GDM1 (cell line): Measurements from ENCODE around the gene NKD1.

Experiments
- DNase-seq: peaks from one replicate; lab custom pipeline; 2025; lab: John Stamatoyannopoulos, UW

Gene NKD1

DNA sequence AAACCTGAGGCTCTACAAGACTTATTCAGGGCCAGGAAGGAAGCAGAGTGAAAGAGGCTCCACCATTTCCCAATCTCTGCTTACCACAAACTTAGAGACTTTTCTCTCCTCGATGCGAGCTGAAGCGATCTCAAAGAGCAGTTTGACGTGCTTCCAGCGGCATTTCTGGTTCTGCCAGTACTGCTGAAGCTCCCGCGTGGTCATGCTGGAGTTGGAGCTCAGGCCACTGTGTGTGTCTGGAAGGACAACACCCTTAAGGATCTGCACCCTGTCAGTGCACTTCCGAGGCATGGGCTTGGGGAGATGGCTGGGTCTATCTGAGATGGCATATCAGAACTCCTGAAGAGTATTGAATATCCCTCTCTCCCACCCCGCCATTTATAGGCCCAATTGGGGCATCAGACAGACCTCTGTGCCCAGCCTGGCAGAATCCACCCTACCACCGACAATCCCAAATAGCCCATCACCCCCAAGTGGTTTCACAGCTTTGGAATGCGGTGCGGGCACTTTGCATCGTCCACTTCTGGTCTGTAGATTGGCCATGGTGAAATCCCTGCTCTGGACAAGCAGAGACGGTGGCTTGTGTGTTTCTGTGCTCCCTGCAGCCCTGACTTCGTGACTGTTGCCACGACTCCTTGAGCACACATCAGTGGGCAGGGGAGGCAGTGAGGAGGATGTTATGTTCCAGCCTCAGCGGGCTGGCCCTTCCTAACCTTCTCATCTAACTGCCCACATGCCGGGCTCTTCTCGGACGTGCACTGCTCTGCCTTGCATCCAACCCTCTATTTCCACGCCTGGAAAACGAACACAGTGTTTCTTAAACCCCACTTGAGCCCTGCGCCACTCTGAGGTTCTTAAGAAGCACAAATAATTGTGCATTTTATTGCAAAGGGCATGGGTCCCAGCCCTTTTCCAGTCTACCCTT, 127.8 kb downstream of the NKD1 start:
- DNase-seq, result no peak

DNA sequence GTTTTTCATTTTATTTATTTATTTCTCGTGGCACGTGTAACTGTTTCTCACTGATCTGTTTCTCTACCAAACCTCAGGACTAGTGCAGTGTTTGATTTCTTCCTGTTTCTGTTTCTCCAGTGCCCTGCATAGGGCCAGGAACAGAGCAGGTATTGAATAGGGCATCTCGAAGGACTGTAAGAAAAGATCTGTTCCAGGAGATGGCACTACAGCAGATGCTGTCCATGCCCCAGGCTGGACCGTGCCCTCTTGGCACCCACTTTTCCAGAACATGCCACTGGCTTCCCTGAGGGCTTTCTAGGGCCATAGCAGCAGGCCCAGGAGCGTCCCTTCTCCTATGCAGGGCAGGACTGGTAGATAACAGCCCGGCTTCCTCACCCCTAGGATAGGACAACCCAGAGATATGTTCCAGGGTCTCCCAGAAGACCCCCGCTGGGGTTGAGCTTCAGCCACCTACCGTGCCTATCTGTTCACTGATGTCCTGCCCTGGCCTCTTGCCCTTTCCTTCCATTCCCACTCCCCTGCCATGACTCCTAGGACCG, 128.6 kb downstream of the NKD1 start:
- no peak for DNase-seq

DNA sequence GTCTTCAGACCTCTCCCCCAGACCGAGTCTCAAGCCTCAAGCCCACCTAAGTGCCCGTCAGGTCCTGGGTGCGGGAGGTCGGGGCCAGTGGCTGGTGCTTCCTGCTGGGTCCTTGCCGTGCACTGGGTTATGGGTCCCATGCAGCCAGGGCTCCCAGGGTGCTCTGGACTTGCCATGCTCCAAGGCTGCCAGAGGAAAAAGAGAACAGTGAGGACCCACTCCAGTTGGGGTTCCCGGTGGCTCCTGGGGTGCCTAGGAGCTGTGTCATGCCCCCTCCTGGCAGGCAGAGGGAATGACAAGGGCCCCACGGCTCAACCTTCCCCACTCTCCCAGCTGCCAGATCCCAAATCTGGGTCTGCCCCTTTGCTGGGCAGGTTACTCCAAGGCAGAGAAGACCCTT, 129.2 kb downstream of the NKD1 start:
- DNase-seq, result no peak

DNA sequence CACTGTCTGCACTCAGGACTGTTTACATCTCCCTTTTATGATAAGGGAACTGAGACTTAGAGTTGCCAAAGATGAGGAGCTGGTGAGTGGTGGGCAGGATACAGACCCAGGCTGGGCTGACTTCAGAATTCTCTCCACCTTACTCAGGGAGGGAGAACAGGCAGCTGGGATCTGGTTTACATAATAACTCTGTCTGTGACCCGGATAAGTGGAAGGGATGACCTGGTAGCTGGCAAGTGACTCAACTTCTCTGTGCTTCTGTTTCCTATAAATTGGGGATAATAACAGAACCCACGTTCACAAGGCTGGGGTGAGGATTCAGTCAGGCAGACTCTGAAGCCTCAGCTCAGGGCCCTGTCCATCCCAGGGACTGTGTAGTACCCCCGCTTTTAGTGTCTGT, 130.3 kb downstream of the NKD1 start:
- DNase-seq, result no peak

DNA sequence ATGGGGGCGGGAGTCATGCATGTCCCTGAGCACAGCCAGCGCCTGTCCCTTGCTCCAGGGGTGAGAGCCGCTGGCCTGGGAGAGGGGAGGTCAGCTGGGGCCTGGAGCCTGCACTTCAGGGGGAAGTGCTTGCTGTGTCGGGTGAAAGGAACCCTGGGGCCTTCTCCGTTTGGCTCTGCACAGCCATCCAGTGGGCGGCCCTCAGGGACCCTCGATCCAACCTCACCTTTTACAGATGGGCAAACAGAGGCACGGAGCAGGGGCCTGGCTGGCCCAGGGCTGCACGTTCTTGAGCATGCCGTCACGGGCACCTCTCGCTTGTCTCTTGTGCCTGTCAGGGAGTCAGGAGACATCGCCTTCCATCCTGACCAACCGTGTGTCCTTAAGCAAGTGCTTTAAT, 131.1 kb downstream of the NKD1 start:
- DNase-seq, result no peak

- DNase-seq, result no peak
Measured at GRCh38 chr16:50679676-50680555, 131.7 kb downstream of the NKD1 start.

- no peak for DNase-seq
Measured at GRCh38 chr16:50680556-50680893, 132.3 kb downstream of the NKD1 start.

- DNase-seq, result peak; percentile 58
Measured at GRCh38 chr16:50681021-50681885, 133.1 kb downstream of the NKD1 start, which contains the start of gene SNX20. SNX20 (minus strand) TSS chr16:50681312; CDS start chr16:50677526, 3,786 bp downstream.

DNA sequence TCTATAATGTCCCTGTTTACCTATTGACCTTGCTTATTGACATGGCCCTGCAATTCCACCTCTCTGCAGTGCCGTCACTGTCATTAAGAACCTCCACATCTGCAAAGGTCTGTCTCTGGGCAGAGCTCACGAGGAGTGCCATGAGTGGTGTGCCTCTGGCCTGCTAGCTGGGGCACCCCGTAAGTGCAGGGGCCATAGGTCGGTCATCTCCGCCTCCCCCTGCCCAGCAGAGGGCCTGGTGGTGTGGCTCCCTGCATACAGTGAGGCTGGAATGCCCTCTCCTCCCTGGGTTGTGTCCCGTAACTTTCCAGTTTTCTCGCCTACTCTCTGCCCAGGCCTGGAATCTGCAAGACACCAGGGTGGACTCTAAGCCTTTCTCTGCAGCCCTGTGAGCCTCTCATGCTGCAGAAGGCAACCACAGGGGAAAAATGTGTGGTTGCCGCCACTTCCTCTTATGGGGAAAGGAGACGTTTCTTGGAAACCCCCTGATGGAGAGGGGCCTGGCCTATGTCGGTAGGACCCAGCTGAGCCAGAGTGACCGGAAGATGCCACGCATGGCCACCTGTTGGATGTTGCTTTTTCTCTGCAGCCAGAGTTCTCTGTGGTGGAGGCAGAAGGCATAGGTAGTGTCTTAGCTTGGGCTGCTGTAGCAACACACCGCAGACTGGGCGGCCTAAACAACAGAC, 135.6 kb downstream of the NKD1 start:
- DNase-seq, result peak; percentile 68

GRCh38 chr16:50684823-50685461, 136.7 kb downstream of the NKD1 start:
- DNase-seq, result no peak

DNA sequence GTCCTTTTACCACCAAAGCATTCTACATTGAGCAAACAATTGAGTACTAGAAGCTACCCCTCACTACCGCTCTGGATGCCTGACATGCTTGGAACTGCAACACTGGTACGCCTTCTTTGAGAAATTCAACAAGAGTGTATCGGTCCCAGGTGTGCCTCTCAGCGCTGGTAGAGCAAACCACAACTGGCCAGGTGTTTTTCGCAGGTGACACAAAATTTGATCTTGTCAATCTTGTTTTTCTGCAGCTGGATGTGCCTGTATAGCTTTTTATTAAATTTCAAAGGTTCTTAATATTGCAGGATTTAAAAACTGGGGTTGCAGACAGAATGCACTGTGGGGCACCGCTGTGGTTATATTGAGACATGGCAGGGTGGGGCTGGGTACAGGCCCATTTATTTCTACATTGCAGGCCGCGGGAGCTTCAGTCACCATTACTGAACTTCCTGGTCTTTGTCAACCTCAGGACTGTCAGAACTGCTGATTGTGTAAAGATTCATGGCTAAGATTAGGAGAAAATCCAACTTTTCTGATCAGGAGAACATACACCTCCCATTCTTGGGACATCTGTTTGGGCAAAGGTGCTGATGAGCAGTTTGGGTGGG, 137.4 kb downstream of the NKD1 start:
- no peak for DNase-seq

DNA sequence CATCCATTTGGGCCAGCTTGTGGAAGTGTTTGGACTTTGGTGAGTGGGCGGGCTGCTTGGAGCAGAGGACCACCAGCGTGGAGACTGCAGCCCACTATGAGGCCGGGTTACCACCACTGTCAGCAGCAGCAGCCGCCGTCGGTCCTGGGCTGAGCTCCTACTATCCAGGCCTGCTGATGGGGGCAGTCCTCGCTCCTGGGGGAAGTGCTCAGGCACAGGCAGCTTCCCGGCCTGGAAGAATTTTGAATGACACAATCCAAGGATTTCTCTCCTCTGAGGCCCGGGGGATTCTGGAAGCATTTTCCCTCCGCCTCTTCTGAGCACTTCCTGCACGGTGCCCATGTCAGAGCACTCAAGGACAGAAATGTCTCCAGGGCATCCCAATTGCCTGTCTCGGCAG, 139.9 kb downstream of the NKD1 start:
- DNase-seq, result no peak

GRCh38 chr16:50688867-50689266, 140.7 kb downstream of the NKD1 start:
- DNase-seq, result no peak

DNA sequence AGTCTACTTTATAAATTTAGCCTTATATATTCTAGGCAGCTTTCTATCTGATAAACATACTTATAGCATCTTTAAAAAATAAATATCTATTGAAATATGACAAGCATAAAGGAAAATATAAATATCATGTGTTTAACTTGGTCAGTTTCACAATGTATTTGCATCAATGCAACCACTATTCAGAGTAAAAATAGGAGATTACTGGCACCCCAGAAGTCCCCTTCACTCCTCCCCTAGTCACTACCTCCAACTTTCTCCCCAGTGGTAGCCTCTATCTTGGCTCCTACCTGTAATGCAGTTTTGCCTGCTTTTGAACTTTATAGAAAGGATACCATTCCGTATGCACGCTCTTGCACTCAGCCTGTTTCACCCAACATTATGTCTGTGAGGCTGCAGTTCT, 142.0 kb downstream of the NKD1 start:
- DNase-seq, result no peak

DNA sequence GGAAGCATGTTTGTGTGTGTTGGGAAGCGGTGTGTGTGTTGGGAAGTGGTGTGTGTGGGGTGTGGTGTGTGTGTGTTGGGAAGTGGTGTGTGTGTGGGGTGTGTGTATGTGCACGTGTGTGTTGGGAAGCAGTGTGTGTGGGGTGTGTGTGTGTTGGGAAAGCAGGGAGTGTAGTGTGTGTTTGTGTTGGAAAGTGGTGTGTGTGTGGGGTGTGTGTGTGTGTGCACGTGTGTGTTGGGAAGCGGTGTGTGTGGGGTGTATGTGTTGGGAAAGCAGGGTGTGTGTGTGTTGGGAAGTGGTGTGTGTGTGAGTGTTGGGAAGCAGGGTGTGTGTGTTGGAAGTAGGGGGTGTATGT, 144.4 kb downstream of the NKD1 start:
- DNase-seq, result no peak

- DNase-seq, result no peak
Measured at GRCh38 chr16:50692999-50693781, 145.0 kb downstream of the NKD1 start, which contains the start of gene NOD2. NOD2 (plus strand) TSS chr16:50693606; CDS start chr16:50699496, 5,890 bp downstream.

- no peak for DNase-seq
Measured at GRCh38 chr16:50694206-50694605, 146.0 kb downstream of the NKD1 start.

GRCh38 chr16:50695017-50696000, 147.1 kb downstream of the NKD1 start:
- DNase-seq, result no peak
